HG02840 (cell line): ENCODE results near the gene OASL.

Experiments
- ATAC-seq: cut with Tn5 transposase; IDR thresholded peaks from one replicate; pipeline ENCODE4 v1.9.1; 2021; ENCODE audit warnings: mild to moderate bottlenecking, moderate library complexity, moderate number of reproducible peaks; ENCODE audit not compliant: unreplicated experiment, low FRiP score

The OASL gene

DNA sequence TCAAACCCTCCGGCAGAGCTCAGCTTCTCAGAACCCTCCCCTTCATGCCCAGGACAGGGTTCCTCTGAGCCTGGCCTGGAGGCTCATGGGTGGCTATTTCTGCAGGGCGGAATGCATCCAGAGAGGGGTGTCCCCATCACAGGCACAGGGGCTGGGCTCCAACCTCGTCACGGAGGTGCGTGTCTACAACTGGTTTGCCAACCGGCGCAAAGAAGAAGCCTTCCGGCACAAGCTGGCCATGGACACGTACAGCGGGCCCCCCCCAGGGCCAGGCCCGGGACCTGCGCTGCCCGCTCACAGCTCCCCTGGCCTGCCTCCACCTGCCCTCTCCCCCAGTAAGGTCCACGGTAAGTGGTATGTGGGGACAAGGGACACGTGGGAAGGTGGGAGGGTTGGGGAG is 45.0 kb downstream of the OASL start:
- no peak for ATAC-seq

DNA sequence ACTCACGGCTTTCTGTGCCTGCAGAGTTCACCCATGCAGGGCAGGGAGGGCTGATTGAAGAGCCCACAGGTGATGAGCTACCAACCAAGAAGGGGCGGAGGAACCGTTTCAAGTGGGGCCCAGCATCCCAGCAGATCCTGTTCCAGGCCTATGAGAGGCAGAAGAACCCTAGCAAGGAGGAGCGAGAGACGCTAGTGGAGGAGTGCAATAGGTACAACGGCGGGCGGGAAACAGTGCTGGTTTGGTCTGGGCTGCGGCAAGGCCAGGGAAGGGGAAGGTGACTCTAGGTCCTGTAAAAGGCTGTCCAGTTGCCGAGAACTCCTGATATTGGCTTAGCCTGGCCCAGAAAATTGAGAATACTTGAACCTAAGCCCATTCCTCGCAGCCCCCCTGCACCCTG is 45.5 kb downstream of the OASL start:
- no peak for ATAC-seq

DNA sequence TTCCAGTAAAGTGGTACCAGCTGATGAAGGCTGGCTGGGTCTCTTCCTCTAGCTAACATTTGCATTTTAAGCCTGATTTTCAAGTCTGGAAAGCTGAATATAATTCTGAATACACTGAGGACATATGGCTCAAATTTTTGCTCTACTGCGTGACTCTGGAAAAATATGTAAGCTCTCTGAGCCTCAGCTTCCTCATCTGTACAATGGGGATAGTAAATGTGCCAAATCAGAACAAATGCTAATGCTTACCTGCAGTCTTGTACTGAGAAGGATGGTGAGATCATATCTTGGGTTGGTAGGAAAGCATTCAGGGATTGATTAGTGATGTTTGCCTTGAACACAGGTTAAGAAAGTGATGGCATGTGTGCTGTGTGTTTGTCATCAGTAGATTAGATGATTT is 46.1 kb downstream of the OASL start:
- no peak for ATAC-seq

DNA sequence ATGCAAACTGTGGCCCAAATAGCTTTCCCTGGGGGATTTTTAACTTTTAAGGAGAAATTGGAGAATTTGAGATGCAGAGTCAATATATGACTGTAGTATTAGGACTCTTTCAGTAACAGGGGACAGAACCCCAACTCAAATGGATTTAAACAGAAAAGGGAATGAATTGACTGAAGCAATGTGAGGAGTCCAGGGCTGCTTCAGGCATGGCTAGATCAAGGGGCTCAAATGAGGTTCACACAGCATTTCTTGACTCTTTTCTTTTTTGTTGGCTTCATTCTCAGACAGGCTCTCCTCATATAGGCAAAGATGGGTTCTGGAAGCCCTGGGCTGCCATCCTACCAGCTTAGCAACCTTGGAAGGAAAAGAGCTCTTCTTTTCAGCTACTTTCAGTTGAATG is 47.1 kb downstream of the OASL start:
- no peak for ATAC-seq

DNA sequence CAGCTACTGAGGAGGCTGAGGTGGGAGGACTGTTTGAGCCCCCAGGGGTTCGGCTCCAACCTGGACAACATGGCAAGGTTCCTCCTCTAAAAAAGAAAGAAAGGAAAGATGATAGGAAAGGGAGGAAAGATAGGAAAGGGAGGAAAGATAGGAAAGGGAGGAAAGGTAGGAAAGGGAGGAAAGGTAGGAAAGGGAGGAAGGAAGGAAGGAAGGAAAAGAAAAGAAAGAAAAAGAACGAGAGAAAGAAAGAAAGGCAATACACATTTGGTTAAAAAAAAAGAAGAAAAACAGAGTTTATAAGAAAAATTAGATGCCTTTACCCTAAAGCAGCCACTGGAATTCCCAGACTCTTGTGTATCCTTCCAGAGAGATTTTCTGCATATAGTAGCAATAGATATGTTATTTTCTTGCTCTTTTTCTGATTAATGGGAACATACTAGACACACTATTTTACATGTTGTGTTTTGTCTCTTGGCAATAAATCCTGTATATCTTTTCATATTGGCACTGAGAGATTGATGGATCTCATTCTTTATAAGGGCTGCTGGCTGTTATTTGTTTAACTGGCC is 48.5 kb downstream of the OASL start:
- no peak for ATAC-seq

DNA sequence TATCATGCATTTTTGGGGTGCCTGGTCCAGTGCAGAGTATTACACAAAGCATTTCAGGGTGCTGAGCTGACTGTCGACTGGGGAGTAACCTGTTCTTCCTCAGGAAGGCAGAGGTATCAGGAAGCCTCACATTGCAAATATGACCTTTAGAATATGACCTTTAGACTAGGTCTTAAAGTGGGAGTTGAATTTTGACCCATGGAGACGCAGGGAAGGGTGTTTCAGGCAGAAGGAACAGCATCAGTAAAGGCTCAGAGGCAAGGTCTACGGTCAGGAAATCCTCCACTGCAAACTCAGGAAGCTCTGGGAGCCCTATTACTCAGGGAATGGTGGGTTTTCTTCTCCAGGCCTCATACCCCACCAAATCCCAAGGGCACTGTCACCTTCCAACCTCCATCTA is 49.4 kb downstream of the OASL start:
- no peak for ATAC-seq

DNA sequence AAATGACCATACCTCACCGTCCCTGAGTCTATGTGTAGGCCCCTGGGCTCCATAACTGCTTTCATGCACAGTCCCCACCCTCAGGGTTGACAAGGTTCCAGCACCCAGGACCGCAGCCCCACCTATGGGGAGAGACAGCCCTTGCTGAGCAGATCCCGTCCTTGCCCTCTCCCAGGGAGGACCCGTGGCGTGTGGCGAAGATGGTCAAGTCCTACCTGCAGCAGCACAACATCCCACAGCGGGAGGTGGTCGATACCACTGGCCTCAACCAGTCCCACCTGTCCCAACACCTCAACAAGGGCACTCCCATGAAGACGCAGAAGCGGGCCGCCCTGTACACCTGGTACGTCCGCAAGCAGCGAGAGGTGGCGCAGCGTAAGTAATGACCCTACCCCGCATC is 50.4 kb downstream of the OASL start:
- ATAC-seq, result no peak

DNA sequence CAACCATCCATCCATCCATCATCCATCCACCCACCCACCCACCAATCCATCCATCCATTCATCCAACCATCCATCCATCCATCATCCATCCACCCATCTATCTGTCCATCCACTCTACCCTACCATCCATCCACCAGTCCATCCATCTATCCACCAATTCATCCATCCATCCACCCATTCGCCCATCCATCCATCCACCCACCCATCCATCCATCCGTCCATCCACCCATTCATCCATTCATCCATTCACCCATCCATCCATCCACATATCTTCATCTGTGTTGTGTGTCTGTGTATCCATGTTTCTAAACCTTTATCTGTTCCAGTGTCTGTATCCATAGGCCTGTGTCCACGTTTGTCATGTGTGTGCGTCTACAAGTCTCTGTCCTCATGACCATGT is 50.8 kb downstream of the OASL start:
- no peak for ATAC-seq

DNA sequence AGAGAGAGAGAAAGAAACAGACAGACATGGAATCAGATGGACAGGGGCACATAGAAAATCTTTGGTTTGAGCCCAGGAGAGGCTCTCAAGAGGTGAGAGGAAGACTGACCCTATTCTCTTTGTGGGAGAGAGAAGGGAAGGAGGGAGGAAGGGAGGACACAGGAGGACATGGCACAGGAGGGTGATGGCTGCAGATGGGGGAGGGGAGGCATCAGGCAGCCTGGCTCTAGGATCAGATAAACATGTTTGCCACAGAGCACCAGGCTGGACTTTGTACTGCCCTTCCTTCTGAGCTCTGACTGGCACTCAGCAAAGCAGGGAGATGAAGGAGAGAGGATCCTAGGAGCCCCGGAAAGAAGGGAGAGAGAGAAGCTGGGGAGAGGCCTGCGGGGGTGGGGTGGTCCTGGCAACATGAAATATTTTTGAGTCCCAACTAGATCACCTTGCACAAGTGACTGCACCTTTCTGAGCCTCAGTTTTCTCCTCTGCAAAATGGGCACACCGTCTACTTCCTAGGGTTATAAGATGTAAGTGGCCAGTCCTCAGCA is 54.6 kb downstream of the OASL start:
- ATAC-seq, result no peak

DNA sequence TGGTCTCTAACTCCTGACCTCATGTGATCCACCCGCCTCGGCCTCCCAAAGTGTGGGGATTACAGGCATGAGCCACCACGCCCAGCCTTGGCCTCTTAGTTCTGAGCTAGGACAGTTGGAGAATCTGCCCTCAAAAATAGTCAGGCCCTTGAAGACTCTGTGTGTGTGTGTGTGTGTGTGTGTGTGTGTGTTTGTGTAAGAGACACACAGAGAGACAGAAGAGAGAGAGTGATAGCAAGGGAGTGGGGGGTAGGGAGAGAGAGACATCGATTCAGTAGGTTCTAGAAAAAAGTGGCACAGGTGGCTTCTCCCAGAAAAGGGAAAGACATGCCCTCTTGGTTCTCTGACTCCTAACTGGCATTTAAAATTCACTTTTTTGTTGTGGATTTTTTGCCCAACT is 55.3 kb downstream of the OASL start:
- ATAC-seq, result no peak

DNA sequence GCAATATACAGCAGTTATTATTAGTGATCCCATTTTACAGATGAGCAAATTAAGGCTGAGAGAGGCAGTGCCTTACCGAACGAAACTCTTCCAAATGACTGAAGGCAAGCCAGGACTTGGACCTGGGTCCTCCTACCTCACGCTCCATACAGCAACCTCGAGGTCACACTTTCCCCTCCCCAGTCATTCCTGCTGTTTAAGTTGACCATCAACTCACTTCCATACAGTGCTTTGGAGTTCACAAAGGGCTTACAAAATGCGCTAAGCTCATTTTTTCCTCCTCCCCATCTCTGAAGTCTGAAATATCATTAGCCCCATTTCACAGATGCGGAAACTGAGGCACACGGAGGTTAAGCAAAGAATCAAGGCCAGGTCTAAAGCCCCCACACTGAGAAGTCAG is 56.4 kb downstream of the OASL start:
- ATAC-seq, result no peak

DNA sequence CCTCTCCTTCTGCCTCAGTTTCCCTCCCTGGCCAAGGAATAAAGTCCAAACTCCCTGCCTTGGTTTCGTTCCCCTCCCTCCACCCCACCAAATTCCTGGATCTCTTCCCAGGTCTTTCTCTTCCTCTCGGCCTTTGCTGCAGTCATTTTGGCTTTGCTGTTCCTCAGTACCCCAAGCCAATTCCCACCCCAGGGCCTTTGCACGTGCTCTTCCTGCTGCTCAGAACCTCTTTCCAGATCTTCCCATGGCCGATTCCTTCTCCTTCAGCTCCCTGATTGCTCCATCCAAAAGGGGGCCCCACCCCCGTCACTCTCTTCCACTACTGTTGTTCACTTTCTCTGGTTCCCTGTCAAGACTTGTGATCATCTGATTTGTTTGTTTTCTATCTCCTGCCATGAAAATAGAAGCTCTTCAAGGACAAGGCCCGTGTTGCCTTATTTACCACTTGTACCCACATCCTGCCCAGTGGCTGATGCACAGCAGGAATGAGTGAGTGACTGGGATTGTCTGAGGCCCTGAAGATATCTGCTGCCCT is 57.6 kb downstream of the OASL start:
- no peak for ATAC-seq

DNA sequence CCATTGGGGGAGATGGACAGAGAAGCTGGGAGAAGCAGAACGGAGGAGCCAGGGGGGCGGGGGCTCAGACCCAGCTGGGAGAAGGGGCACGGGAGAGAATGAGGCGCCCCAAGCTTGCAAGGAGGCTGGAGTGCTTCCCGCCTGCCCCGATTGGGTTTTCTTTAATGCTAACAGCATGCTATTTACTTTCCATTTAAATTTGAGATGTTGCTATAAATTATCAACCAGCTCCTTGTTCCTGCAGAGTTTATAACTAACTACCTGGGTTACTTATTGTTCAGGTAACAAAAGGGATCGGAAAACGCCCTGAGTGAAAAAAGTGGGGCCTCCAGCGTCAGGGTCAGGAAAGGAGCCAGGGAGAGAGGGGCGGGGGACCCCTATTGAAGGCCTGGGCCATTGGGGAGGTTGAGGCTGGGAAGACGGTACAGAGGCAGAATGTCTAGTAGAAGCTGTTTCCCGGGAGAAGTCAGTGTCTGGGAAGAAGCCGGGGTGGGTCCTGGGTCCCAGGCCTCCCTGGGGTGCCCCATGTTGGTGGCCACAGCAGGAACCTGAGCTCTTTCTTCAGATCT is 58.2 kb downstream of the OASL start:
- ATAC-seq, result no peak

DNA sequence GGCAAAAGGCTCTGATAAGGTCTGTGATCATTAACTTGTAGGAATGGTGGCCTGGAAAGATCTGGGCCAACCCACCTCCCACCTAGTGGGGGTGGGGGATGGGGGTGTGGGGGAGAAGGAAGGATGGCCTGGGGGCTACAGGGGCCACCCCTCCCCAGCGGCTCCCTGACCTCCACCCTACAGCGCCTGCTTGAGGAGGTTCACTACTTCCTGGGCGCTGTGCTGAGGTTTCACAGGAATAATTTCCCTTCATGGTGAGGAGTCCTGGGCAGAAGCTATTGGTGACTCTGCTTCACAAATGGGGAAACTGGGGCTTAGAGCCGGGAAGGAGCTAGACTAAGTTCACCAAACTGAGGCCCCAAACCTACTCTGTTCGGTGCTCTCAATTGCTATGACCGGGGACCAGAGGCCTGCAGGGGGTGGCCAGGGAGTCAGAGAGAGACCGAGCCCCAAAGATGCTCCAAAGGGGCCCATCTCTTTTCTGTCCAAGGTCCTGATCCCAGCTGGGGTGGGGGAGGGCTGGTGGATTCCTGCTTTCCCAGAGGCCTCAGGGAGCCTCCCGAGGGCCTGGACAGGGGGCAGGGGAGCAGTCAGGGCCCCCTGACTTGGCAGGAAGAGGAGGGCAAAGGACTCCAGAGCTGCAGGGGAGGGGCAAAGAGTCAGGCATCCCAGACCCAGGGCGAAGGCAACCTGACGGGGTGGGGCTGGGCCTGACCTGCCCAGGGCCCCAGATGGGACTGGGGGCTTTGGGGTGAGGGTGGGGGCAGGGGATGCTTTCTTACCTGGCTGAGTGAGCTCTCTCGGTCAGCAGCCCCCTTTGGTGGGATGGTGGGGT is 59.0 kb downstream of the OASL start:
- ATAC-seq, result no peak

DNA sequence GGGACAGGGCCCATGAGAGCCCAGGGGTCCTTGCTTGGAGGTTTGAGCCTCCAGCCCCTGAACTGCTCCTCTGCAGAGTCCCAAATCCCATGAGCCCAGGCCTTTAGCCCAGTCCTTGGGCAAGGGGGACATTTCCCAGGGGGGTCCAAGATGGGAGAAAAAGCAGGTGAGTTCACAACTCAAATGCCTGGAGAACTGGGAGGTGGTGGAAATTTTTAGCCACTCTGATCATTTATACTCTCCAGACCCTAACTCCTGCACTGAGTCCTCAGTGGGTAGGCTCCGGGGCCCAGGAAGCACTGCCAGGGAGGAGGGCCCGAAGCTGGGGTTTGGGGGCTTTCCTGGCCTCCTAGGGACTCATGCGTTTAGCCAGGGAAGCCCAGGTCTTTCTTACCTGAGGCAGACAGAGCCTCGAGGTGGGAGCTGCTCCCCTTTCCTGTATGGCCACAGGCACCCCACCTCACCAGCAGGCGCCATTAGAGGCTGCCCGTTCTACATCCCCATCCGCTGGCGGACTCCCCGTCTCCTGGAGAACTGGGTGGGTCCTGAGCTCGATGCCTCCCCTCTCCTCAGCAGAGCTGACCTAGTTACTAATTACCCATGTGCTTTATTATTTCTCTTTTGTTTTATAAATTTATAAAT is 59.7 kb downstream of the OASL start:
- no peak for ATAC-seq

DNA sequence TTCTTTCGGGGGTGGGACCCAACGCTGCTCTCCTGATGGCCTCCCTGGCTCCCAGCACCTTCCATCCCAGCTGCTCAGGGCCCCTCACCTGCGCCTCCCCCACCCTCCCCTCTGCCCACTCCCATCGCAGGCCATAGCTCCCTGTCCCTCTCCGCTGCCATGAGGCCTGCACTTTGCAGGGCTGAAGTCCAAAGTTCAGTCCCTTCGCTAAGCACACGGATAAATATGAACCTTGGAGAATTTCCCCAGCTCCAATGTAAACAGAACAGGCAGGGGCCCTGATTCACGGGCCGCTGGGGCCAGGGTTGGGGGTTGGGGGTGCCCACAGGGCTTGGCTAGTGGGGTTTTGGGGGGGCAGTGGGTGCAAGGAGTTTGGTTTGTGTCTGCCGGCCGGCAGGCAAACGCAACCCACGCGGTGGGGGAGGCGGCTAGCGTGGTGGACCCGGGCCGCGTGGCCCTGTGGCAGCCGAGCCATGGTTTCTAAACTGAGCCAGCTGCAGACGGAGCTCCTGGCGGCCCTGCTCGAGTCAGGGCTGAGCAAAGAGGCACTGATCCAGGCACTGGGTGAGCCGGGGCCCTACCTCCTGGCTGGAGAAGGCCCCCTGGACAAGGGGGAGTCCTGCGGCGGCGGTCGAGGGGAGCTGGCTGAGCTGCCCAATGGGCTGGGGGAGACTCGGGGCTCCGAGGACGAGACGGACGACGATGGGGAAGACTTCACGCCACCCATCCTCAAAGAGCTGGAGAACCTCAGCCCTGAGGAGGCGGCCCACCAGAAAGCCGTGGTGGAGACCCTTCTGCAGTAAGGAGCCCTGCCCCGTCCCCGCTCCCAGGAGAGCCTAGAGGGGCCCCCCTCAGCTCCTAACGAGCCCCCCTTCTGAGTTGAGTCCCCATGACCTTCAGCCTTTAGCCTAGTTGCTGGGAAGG is 60.5 kb downstream of the OASL start, which contains the start of gene HNF1A:
TSS of gene HNF1A (plus strand) at position 248 of the 924 bp plus-strand sequence. CDS start at position 474, 226 bp downstream.
- no peak for ATAC-seq

DNA sequence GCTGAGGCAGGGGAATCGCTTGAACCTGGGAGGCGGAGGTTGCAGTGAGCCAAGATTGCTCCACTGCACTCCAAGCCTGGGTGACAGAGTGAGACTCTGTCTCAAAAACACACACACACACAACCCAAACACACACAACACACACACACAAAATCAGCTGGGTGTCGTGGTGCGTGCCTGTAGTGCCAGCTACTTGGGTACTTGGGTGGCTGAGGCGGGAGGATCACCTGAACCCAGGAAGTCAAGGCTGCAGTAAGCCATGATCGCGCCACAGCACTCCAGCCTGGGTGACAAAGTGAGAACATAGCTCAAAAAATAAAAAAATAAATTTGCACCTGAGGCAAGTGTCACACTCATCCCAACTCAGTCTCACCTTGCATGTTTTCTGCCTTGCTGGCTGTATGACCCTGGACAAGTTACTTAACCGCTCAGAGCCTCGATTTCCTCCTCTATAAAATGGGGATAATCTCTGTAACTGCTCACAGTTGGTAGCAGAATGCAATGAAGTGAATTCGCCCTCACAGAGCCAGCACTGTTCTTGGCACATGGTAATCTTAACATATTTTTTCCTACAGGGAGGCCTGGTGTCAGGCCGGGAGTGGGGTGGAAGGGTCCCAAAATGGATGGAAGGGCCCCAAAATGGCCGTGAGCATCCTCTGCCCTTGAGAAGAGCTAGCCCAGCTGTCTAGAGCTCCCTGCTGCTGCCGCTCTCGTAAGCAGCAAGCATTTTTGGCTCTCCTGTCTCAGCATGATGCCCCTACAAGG is 61.3 kb downstream of the OASL start:
- no peak for ATAC-seq

DNA sequence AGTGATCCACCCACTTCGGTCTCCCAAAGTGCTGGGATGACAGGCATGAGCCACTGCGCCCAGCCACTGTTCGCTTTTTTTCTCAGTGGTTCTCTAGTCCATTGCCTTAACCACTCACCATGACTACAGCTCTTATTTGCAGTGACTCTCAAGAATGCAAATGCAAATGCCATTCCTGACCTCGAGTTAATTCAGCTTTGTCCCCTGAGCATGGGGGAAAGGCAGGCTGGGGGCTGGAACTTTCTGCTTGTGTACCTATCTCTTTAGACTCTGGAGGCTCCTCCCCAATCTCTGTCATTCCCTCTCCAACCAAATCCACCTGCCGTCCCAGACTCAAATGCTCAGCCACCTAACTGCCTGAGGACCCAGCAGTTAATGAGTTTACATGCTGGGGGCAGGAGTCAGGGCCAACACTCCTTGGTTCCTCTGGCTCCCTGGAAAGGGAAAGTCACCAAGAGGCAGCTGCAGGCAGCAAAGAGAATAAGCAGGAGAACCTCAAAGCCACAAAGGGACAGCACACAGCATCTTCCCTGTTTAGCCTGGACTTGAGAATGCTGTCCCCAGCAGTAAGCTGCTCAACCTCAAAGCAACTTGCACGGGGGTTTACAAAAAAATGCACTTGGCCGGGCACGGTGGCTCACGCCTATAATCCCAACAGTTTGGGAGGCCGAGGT is 66.0 kb downstream of the OASL start:
- ATAC-seq, result no peak
